ENCODE data around the gene ZNF296.

ZNF296 gene

DNA sequence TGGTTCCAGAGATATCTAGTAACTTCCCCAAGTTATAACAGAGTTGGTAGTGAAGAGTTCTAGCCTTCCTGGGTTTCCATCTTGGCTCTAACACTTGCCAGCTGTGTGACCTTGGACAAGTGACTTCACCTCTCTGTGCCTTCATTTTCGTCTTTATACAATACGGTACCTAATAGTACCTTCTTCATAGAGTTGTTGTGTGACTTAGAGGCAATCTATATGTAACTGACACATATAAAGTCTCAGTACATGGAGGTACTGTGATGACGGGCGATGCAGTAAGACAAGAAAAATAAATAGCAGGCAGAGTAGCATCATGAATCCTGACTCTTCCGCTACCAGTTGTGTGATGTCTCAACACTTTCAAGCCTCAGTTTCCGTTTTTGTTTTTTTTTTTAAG is 45.5 kb downstream of the ZNF296 start:
- no peak overlapping the region for H3K4me3 ChIP-seq (replicated peaks; ENCODE audit: insufficient read depth, low read length)
- TF ChIP-seq POLR2AphosphoS5 (IDR thresholded peaks at IDR 0.05; ENCODE audit: low read depth), result no peak
- TF ChIP-seq GABPA (IDR thresholded peaks at IDR 0.05; ENCODE audit: low read depth), result no peak
- TF ChIP-seq CTCF (IDR thresholded peaks at IDR 0.05; ENCODE audit: insufficient read depth, low read length), result no peak
- TF ChIP-seq, protein P1, sequence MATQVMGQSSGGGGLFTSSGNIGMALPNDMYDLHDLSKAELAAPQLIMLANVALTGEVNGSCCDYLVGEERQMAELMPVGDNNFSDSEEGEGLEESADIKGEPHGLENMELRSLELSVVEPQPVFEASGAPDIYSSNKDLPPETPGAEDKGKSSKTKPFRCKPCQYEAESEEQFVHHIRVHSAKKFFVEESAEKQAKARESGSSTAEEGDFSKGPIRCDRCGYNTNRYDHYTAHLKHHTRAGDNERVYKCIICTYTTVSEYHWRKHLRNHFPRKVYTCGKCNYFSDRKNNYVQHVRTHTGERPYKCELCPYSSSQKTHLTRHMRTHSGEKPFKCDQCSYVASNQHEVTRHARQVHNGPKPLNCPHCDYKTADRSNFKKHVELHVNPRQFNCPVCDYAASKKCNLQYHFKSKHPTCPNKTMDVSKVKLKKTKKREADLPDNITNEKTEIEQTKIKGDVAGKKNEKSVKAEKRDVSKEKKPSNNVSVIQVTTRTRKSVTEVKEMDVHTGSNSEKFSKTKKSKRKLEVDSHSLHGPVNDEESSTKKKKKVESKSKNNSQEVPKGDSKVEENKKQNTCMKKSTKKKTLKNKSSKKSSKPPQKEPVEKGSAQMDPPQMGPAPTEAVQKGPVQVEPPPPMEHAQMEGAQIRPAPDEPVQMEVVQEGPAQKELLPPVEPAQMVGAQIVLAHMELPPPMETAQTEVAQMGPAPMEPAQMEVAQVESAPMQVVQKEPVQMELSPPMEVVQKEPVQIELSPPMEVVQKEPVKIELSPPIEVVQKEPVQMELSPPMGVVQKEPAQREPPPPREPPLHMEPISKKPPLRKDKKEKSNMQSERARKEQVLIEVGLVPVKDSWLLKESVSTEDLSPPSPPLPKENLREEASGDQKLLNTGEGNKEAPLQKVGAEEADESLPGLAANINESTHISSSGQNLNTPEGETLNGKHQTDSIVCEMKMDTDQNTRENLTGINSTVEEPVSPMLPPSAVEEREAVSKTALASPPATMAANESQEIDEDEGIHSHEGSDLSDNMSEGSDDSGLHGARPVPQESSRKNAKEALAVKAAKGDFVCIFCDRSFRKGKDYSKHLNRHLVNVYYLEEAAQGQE (IDR thresholded peaks at IDR 0.05; ENCODE audit: insufficient replicate concordance, low read depth), result no peak
- DNase-seq (ENCODE audit: low read depth in 1 of 2, low spot score in 1 of 2), result no peak

GRCh38 chr19:45027371-45027770 is 48.9 kb downstream of the ZNF296 start:
- Histone ChIP-seq H3K4me3 (replicated peaks; ENCODE audit: insufficient read depth, low read length) (no peak overlapping the region), H3K27me3 (ENCODE audit: insufficient read depth, poor library complexity, severe bottlenecking) (no peaks in the 10 kb centered on the region), H3K27ac (replicated peaks) (no peak overlapping the region)
- no peak for TF ChIP-seq CTCF (IDR thresholded peaks at IDR 0.05; ENCODE audit: insufficient read depth, low read length)
- DNase-seq (ENCODE audit: low read depth in 1 of 2, low spot score in 1 of 2), result no peak

More for the DNA sequence above, 45.5 kb downstream of the ZNF296 start:
- Histone ChIP-seq H3K27me3 (ENCODE audit: insufficient read depth, poor library complexity, severe bottlenecking) (no peaks in the 10 kb centered on the region), H3K27ac (replicated peaks) (no peak overlapping the region)

DNA sequence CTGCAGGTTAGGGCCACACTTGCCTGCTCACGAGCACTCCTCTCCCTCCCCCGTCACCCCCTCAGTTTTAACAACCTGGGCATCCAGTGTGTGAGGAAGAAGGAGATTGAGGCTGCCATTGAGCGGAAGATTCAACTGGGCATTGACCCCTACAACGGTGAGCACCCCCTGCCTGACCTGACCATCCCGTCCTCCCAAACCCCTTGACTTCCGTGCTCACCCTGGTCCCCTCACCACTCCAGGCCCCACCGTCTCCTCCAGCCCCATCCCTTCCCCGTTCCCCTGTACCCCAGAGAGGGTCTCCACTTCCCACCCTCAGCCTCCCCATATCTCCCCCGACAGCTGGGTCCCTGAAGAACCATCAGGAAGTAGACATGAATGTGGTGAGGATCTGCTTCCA is 51.0 kb downstream of the ZNF296 start:
- no peak overlapping the region for H3K27ac ChIP-seq (replicated peaks)
- no peak overlapping the region for H3K4me3 ChIP-seq (replicated peaks; ENCODE audit: insufficient read depth, low read length)
- H3K27me3 ChIP-seq (ENCODE audit: insufficient read depth, poor library complexity, severe bottlenecking), result no peaks in the 10 kb centered on the region
- no peak for DNase-seq (ENCODE audit: low read depth in 1 of 2, low spot score in 1 of 2)
- no peak for TF ChIP-seq SPI1 (IDR thresholded peaks at IDR 0.05; ENCODE audit: borderline replicate concordance, low read depth)

DNA sequence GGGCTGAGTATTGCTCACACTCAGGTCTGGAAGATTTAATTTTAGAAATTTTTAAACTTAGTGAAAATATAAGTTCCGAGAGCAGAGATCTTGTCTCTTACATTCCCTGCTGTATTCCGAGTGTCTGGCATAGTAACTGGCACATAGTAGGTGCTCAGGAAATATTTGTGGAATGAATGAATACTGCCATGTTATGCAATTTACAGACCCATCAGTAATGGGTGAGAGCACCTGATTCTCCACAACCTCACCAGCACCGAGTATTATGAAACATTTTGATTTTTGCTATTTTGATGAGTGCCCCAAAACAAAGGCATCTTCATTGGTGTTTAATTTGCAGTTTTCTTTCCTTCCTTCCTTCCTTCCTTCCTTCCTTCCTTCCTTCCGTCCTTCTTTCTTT is 53.2 kb downstream of the ZNF296 start:
- TF ChIP-seq POLR2AphosphoS5 (IDR thresholded peaks at IDR 0.05; ENCODE audit: low read depth) (no peak), CTCF (IDR thresholded peaks at IDR 0.05; ENCODE audit: insufficient read depth, low read length) (no peak), SPI1 (IDR thresholded peaks at IDR 0.05; ENCODE audit: borderline replicate concordance, low read depth) (no peak), GABPA (IDR thresholded peaks at IDR 0.05; ENCODE audit: low read depth) (no peak)
- TF ChIP-seq, protein P1 (IDR thresholded peaks at IDR 0.05; ENCODE audit: insufficient replicate concordance, low read depth), result no peak
- Histone ChIP-seq H3K27me3 (ENCODE audit: insufficient read depth, poor library complexity, severe bottlenecking) (no peaks in the 10 kb centered on the region), H3K27ac (replicated peaks) (no peak overlapping the region), H3K4me3 (replicated peaks; ENCODE audit: insufficient read depth, low read length) (no peak overlapping the region)
- no peak for DNase-seq (ENCODE audit: low read depth in 1 of 2, low spot score in 1 of 2)

Measured in HL-60 (cell line).